Endothelial cell of umbilical vein (primary cell): ENCODE measurements around the gene DENND1A. TPM values are rescaled to one million over a fixed set of nuclear protein-coding genes. Genes with fewer than 3 reads are reported as not detected.

ENCODE experiments used
- BruUV-seq: library from RNA; stranded (reverse); fragments of 400-500 nt; replicated peaks from 2 replicates; lab custom pipeline; 2021; lab: Mats Ljungman, UMichigan
- CTCF ChIA-PET: fragments of 300-600, 350-600 bp; sonication (Branson Sonifier 250); formaldehyde crosslinking; loops from one replicate; lab custom pipeline; 2021; ENCODE audit warnings: antibody characterized with exemption, inconsistent platforms; lab: Charles Lee
- POLR2A ChIA-PET: fragments of 300-600, 350-600 bp; sonication (Branson Sonifier 250); formaldehyde crosslinking; loops from one replicate; lab custom pipeline; 2021; ENCODE audit warnings: antibody characterized with exemption, inconsistent platforms; lab: Charles Lee
- DNase-seq: peaks from one replicate; pipeline ENCODE4 v3.0.0-alpha.2; 2011; ENCODE audit warnings: low read depth, low spot score
- FAIRE-seq: peaks from 2 replicates; lab custom pipeline; 2011; peaks lifted over from hg19 to GRCh38; lab: Jason Lieb, UNC
- H2AFZ ChIP-seq: 2 replicates; pipeline ENCODE4 v1.6.0; 2012; ENCODE audit warnings: low read depth, low read length, control low read depth, inconsistent platforms
- H3K27ac ChIP-seq: 2 replicates; pipeline ENCODE4 v1.5.1; 2011; ENCODE audit warnings: low read depth, mild to moderate bottlenecking, control low read depth, low read length, moderate library complexity; ENCODE audit not compliant: insufficient read depth
- H3K27me3 ChIP-seq, 2 experiments: 2 replicates each; pipeline versions ENCODE4 v1.6.0 to v1.6.1; 2011; ENCODE audit warnings: low read length in 2 of 2, mixed read lengths in 1 of 2; ENCODE audit not compliant: control insufficient read depth in 2 of 2, insufficient read depth in 2 of 2
- H3K36me3 ChIP-seq, 2 experiments: 2 replicates in 1 of 2; 3 replicates in 1 of 2; pipeline ENCODE4 v1.5.1; 2011; ENCODE audit warnings: low read length in 2 of 2, mild to moderate bottlenecking in 1 of 2, moderate library complexity in 1 of 2; ENCODE audit not compliant: control insufficient read depth in 2 of 2, insufficient read depth in 2 of 2; ENCODE audit errors: extremely low read depth in 1 of 2
- H3K4me1 ChIP-seq: 3 replicates; pipeline ENCODE4 v1.5.1; 2011; ENCODE audit warnings: mild to moderate bottlenecking, low read length; ENCODE audit not compliant: control insufficient read depth, insufficient read depth; ENCODE audit errors: extremely low read depth
- H3K4me2 ChIP-seq: 2 replicates; pipeline ENCODE4 v1.6.1; 2011; ENCODE audit warnings: low read length, control low read depth, mixed read lengths; ENCODE audit not compliant: insufficient read depth
- H3K4me3 ChIP-seq, 3 experiments: fragments of 200-600 bp in 1 of 3; sonication (generic), shearing (Covaris generic) in 1 of 3; replicated peaks in 1 of 3; 2 replicates each; pipeline ENCODE4 v1.5.1; 2011 to 2016; ENCODE audit warnings: control low read depth in 3 of 3, low read length in 3 of 3, mild to moderate bottlenecking in 2 of 3, inconsistent platforms in 1 of 3, low read depth in 1 of 3, moderate library complexity in 1 of 3; ENCODE audit not compliant: insufficient read depth in 1 of 3
- H3K79me2 ChIP-seq: 2 replicates; pipeline ENCODE4 v1.6.0; 2012; ENCODE audit warnings: low read length, inconsistent platforms; ENCODE audit not compliant: control insufficient read depth, insufficient read depth
- H3K9ac ChIP-seq: replicated peaks from 2 replicates; pipeline ENCODE3; 2011; ENCODE audit warnings: low read length, control low read depth; ENCODE audit not compliant: insufficient read depth; ENCODE audit errors: extremely low read depth
- H3K9me1 ChIP-seq: replicated peaks from 3 replicates; pipeline ENCODE4 v1.6.0; 2011; ENCODE audit warnings: mild to moderate bottlenecking, low read length; ENCODE audit not compliant: control insufficient read depth, insufficient read depth; ENCODE audit errors: extremely low read depth
- H3K9me3 ChIP-seq: replicated peaks from 2 replicates; pipeline ENCODE4 v1.5.1; 2012; ENCODE audit warnings: low read length, inconsistent platforms; ENCODE audit not compliant: control insufficient read depth, insufficient read depth
- H4K20me1 ChIP-seq: replicated peaks from 2 replicates; pipeline ENCODE3; 2011; ENCODE audit warnings: mild to moderate bottlenecking, low read length; ENCODE audit not compliant: control insufficient read depth, insufficient read depth; ENCODE audit errors: extremely low read depth
- CTCF ChIP-seq, 2 donors: IDR thresholded peaks; 1 replicate in 1 of 2; 2 replicates in 1 of 2; pipeline ENCODE4 v1.5.1; 2011; ENCODE audit warnings: low read length in 2 of 2, mild to moderate bottlenecking in 2 of 2, moderate library complexity in 2 of 2, control low read depth in 1 of 2, inconsistent platforms in 1 of 2, low read depth in 1 of 2; ENCODE audit not compliant: insufficient read depth in 1 of 2; ENCODE audit errors: extremely low read depth in 1 of 2
- EZH2 ChIP-seq: IDR thresholded peaks from 2 replicates; pipeline ENCODE4 v1.6.1; 2012; ENCODE audit warnings: borderline replicate concordance, low read depth, mild to moderate bottlenecking, moderate library complexity, low read length, inconsistent platforms; ENCODE audit not compliant: severe bottlenecking
- FOS ChIP-seq: IDR thresholded peaks from 2 replicates; pipeline ENCODE4 v1.6.1; 2011; ENCODE audit warnings: mild to moderate bottlenecking, low read length, moderate library complexity, borderline replicate concordance; ENCODE audit not compliant: insufficient read depth
- GATA2 ChIP-seq: IDR thresholded peaks from 2 replicates; pipeline ENCODE4 v1.7.0; 2011; ENCODE audit warnings: low read depth, mild to moderate bottlenecking, moderate library complexity, mixed read lengths, low read length; ENCODE audit not compliant: insufficient read length, insufficient read depth
- JUN ChIP-seq: IDR thresholded peaks from 2 replicates; pipeline ENCODE4 v1.6.1; 2011; ENCODE audit warnings: borderline replicate concordance, low read depth; ENCODE audit not compliant: insufficient read length, insufficient read depth
- MYC ChIP-seq: IDR thresholded peaks from one replicate; pipeline ENCODE4 v1.6.1; 2011; ENCODE audit warnings: mild to moderate bottlenecking, low read depth, low read length
- POLR2A ChIP-seq: IDR thresholded peaks from 2 replicates; pipeline ENCODE4 v1.6.1; 2012; ENCODE audit warnings: low read depth, mild to moderate bottlenecking, control low read depth, low read length
- POLR2AphosphoS5 ChIP-seq: IDR thresholded peaks from 2 replicates; pipeline ENCODE4 v1.6.1; 2012; ENCODE audit warnings: low read depth, mild to moderate bottlenecking, control low read depth, low read length, moderate library complexity; ENCODE audit not compliant: insufficient read depth
- dilution Hi-C: fragments of 300-500 bp; cut with MboI; formaldehyde crosslinking; loops from one replicate; pipeline ENCODE4 v1.15.0; 2019; ENCODE audit warnings: low sequenced_read_pairs; ENCODE audit not compliant: extremely low pct_ligation_motif_present
- intact Hi-C: fragments of 100-400 bp; cut with micrococcal nuclease; formaldehyde crosslinking; loops from one replicate; pipeline ENCODE4 v1.10.0; 2022
- polyA plus RNA-seq, 4 experiments: library from polyadenylated mRNA; depleted of rRNA in 3 of 4; stranded (reverse) in 3 of 4; unstranded in 1 of 4; fragments of >200 nt; gene quantifications; 2 replicates each; pipeline versions ENCODE4 v1.2.1 to v1.2.3, GENCODE V29; 2011 to 2012; ENCODE audit warnings: missing spikeins in 1 of 4
- total RNA-seq: library from RNA; stranded (reverse); gene quantifications from 2 replicates; pipeline ENCODE4 v1.2.3, GENCODE V29; 2021
- TF ChIP-seq, protein P1 (sequence below): IDR thresholded peaks from 2 replicates; pipeline ENCODE4 v1.6.1; 2011; ENCODE audit not compliant: insufficient read depth, insufficient read length

DENND1A gene
- total and polyA plus RNA-seq, 2 donors (not counting 3 experiments of a cell fraction or from before 2014, with no cell fraction given), result 18.5 to 24.5 TPM

DNA sequence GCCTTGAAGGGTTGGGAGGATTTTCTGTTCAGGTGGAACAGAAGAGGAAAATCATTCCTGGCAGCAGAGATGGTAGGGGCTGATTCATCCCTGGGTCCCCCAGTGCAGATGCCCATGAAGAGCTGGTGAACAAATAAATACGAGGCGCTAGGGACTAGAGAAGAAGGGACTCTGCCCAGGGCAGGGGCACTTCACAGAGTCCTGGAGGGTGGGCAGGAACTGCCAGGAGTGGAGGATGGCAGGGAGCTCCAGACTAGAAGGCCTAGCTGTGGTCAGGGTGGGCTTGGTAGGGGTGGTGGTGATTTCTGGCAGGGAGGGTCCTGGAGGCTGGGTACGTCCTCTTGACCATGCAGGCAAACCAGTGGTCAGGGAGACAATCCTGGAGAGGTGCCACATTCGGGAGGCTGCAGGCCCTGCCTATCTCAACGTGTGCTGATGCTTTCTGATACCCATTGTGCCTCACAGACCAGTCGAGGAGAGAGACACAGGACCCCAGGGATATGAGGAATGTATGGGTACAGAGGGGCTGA, 504.0 kb downstream of the DENND1A start:
- Histone ChIP-seq H3K9me3 (no peaks in the 10 kb centered on the region), H3K4me2 (no peak overlapping the region), H2AFZ (no peak overlapping the region), H3K36me3 (no peaks in the 10 kb centered on the region), H3K27ac (no peak overlapping the region), H3K9me1 (no peaks in the 10 kb centered on the region), H3K27me3 (no peaks in the 10 kb centered on the region), H4K20me1 (no peaks in the 10 kb centered on the region), H3K79me2 (no peaks in the 10 kb centered on the region), H3K9ac (no peak overlapping the region), H3K4me1 (no peaks in the 10 kb centered on the region), H3K4me3 (no peak overlapping the region)
- no peak for TF ChIP-seq FOS
- no peak for TF ChIP-seq MYC
- TF ChIP-seq JUN, result no peak
- no peak for TF ChIP-seq POLR2AphosphoS5
- TF ChIP-seq, protein P1, sequence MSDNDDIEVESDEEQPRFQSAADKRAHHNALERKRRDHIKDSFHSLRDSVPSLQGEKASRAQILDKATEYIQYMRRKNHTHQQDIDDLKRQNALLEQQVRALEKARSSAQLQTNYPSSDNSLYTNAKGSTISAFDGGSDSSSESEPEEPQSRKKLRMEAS, result no peak
- no peak for TF ChIP-seq GATA2
- no peak for TF ChIP-seq CTCF (IDR thresholded peaks at IDR 0.05; ENCODE audit: extremely low read depth in 1 of 2, insufficient read depth in 1 of 2, low read depth in 1 of 2, low read length in 2 of 2)
- no peak for TF ChIP-seq POLR2A
- no peak for TF ChIP-seq EZH2
- DNase-seq (no peak), FAIRE-seq (no peak)
- intact Hi-C loops, result no loop called here
- POLR2A ChIA-PET, result no interaction called here
- dilution Hi-C loops, result no loop called here
- CTCF ChIA-PET, result interaction anchor here (1.4 kb wide), 1 partner anchor 76 kb away, joined by 4 read pairs; no protein-coding TSS in a partner anchor
- no TSS peak for BruUV-seq
